K562 (cell line): ENCODE results near the gene NEK3. TPM values are rescaled to one million over a fixed set of nuclear protein-coding genes. Genes with fewer than 3 reads are reported as not detected.

Experiments
- ATAC-seq: fragments of 200-7000 bp; cut with Tn5 transposase; 3 replicates; pipeline ENCODE4 v1.9.1; 2020; ENCODE audit warnings: moderate library complexity
- BruUV-seq: library from RNA; stranded (reverse); fragments of 400-500 nt; replicated peaks from 2 replicates; lab custom pipeline; 2021; lab: Mats Ljungman, UMichigan
- CTCF ChIA-PET: fragments of 300-600 bp; formaldehyde crosslinking; extraction: SDS; loops from one replicate; lab custom pipeline; 2021; ENCODE audit warnings: low intra/inter-chr PET ratio; lab: Yijun Ruan, JAX
- POLR2A ChIA-PET: fragments of 300-600, 350-650 bp; sonication (Branson Sonifier 250); formaldehyde crosslinking; extraction: SDS; loops from one replicate; lab custom pipeline; 2021; ENCODE audit warnings: antibody characterized with exemption, inconsistent platforms; lab: Yijun Ruan, JAX
- DNase-seq, 4 experiments: peaks; one replicate each; pipeline versions ENCODE4 v3.0.0 to v3.0.0-alpha.2; 2011 to 2018; ENCODE audit warnings: low spot score in 3 of 4, mixed read lengths in 3 of 4; ENCODE audit errors: extremely low read depth in 1 of 4
- FAIRE-seq: peaks from 2 replicates; lab custom pipeline; 2011; peaks lifted over from hg19 to GRCh38; lab: Jason Lieb, UNC
- H2AFZ ChIP-seq: 2 replicates; pipeline ENCODE4 v1.6.0; 2011; ENCODE audit warnings: low read depth, low read length, control low read depth, inconsistent platforms
- H3K27ac ChIP-seq: fragments of 200-600 bp; 3 replicates; pipeline ENCODE4 v1.8.0; 2011; ENCODE audit warnings: low read depth, mild to moderate bottlenecking, control low read depth, inconsistent platforms, low read length, moderate library complexity, mixed read lengths; ENCODE audit errors: extremely low read depth
- H3K27me3 ChIP-seq, 2 experiments: fragments of 300-600 bp in 1 of 2; 2 replicates in 1 of 2; 3 replicates in 1 of 2; pipeline versions ENCODE4 v1.6.0 to v1.8.0; 2011; ENCODE audit warnings: inconsistent platforms in 2 of 2, low read length in 2 of 2, mild to moderate bottlenecking in 1 of 2, mixed read lengths in 1 of 2, moderate library complexity in 1 of 2; ENCODE audit not compliant: control insufficient read depth in 2 of 2, insufficient read depth in 2 of 2
- H3K36me3 ChIP-seq: fragments of 300-600 bp; 3 replicates; pipeline ENCODE4 v1.8.0; 2011; ENCODE audit warnings: mild to moderate bottlenecking, low read length, inconsistent platforms; ENCODE audit not compliant: control insufficient read depth, insufficient read depth
- H3K4me1 ChIP-seq, 2 experiments: fragments of 200-600 bp in 1 of 2; replicated peaks in 1 of 2; 2 replicates in 1 of 2; 3 replicates in 1 of 2; pipeline versions ENCODE4 v1.5.1 to v1.8.0; 2011; ENCODE audit warnings: inconsistent platforms in 2 of 2, low read length in 2 of 2, mild to moderate bottlenecking in 1 of 2, mixed read lengths in 1 of 2, moderate library complexity in 1 of 2; ENCODE audit not compliant: control insufficient read depth in 2 of 2, insufficient read depth in 2 of 2
- H3K4me2 ChIP-seq: 2 replicates; pipeline ENCODE4 v1.6.1; 2011; ENCODE audit warnings: low read length, control low read depth, inconsistent platforms, mixed read lengths; ENCODE audit not compliant: insufficient read depth
- H3K4me3 ChIP-seq: fragments of 200-600 bp; sonication (generic), shearing (Covaris generic); 2 replicates; pipeline ENCODE4 v1.5.1; 2016; ENCODE audit warnings: control low read depth, inconsistent platforms
- H3K79me2 ChIP-seq: fragments of 200-600 bp; 3 replicates; pipeline ENCODE4 v1.8.0; 2011; ENCODE audit warnings: low read length, inconsistent platforms; ENCODE audit not compliant: control insufficient read depth, insufficient read depth
- H3K9ac ChIP-seq, 2 experiments: 2 replicates each; pipeline versions ENCODE4 v1.6.0 to v1.6.1; 2011; ENCODE audit warnings: low read depth in 2 of 2, low read length in 2 of 2, control low read depth in 1 of 2, inconsistent platforms in 1 of 2, mild to moderate bottlenecking in 1 of 2, mixed read lengths in 1 of 2; ENCODE audit not compliant: insufficient read depth in 1 of 2
- H3K9me1 ChIP-seq: one replicate; pipeline ENCODE4 v1.6.0; 2011; ENCODE audit warnings: inconsistent platforms, mild to moderate bottlenecking, low read length, moderate library complexity; ENCODE audit not compliant: control insufficient read depth, insufficient read depth
- H3K9me3 ChIP-seq: replicated peaks from 2 replicates; pipeline ENCODE4 v1.5.1; 2011; ENCODE audit warnings: low read depth, low read length, inconsistent platforms; ENCODE audit not compliant: control insufficient read depth, insufficient read depth
- H4K20me1 ChIP-seq: replicated peaks from 2 replicates; pipeline ENCODE4 v1.6.1; 2011; ENCODE audit warnings: low read length, inconsistent platforms, mixed read lengths; ENCODE audit not compliant: control insufficient read depth, insufficient read depth
- CBX5 ChIP-seq: IDR thresholded peaks from 2 replicates; pipeline ENCODE4 v1.6.1; 2014; ENCODE audit warnings: low read depth, borderline replicate concordance
- CEBPG ChIP-seq, 3 experiments: fragments of 200-800 bp in 1 of 3; sonication (Bioruptor generic) in 1 of 3; sonication (generic) in 1 of 3; formaldehyde crosslinking in 1 of 3; IDR thresholded peaks in 2 of 3; conservative IDR thresholded peaks in 1 of 3; 2 replicates each; pipeline versions ENCODE4 v1.6.1 to v1.8.0; 2016 to 2022; ENCODE audit warnings: missing compliant biosample characterization in 2 of 3, missing genetic modification characterization in 2 of 3, mild to moderate bottlenecking in 1 of 3, missing genetic modification reagents in 1 of 3
- HNRNPUL1 ChIP-seq: fragments of 200-400 bp; formaldehyde crosslinking; IDR thresholded peaks from 2 replicates; pipeline ENCODE4 v1.6.1; 2017; ENCODE audit warnings: low read length
- KLF1 ChIP-seq: fragments of 450-650 bp; IDR thresholded peaks from 2 replicates; pipeline ENCODE4 v1.6.1; 2016; ENCODE audit warnings: missing genetic modification characterization, missing compliant biosample characterization
- NR2C2 ChIP-seq, 2 experiments: fragments of 200-800 bp in 1 of 2; sonication (Bioruptor generic) in 1 of 2; sonication (generic) in 1 of 2; formaldehyde crosslinking in 1 of 2; IDR thresholded peaks; 2 replicates each; pipeline versions ENCODE4 v1.6.1 to v1.8.0; 2016 to 2022; ENCODE audit warnings: mild to moderate bottlenecking in 1 of 2, missing compliant biosample characterization in 1 of 2, missing genetic modification characterization in 1 of 2, missing genetic modification reagents in 1 of 2
- POLR2AphosphoS5 ChIP-seq: IDR thresholded peaks from 2 replicates; pipeline ENCODE4 v1.6.1; 2011; ENCODE audit warnings: mild to moderate bottlenecking, low read depth, low read length, moderate library complexity; ENCODE audit not compliant: control insufficient read depth, insufficient read depth
- RUNX1 ChIP-seq: sonication (generic); IDR thresholded peaks from 2 replicates; pipeline ENCODE4 v1.6.1; 2016; ENCODE audit warnings: antibody characterized with exemption, low read depth
- SMARCB1 ChIP-seq: IDR thresholded peaks from 2 replicates; pipeline ENCODE4 v1.6.1; 2011; ENCODE audit warnings: improper control_type of control experiment, low read depth; ENCODE audit not compliant: insufficient read length
- SNRNP70 ChIP-seq: fragments of 200-400 bp; formaldehyde crosslinking; optimal IDR thresholded peaks from 2 replicates; pipeline ENCODE3; 2017; ENCODE audit warnings: low read depth, low read length
- XRCC5 ChIP-seq: fragments of 200-400 bp; formaldehyde crosslinking; IDR thresholded peaks from 2 replicates; pipeline ENCODE4 v1.6.1; 2017; ENCODE audit warnings: low read depth, mild to moderate bottlenecking, low read length
- ZNF551 ChIP-seq: fragments of 250-450 bp; sonication (Bioruptor Pico); IDR thresholded peaks from 2 replicates; pipeline ENCODE4 v1.5.0; 2021; ENCODE audit warnings: mild to moderate bottlenecking, moderate library complexity
- ZSCAN32 ChIP-seq: fragments of 450-650 bp; formaldehyde crosslinking; IDR thresholded peaks from 2 replicates; pipeline ENCODE4 v1.4.0; 2020; ENCODE audit warnings: mild to moderate bottlenecking, moderate library complexity
- WGBS: fragments of 100-300 bp; shearing (Covaris generic); methylation state at CpG from one replicate; pipeline ENCODE4 v1.1.6; 2016; ENCODE audit warnings: low coverage, mixed read lengths; ENCODE audit not compliant: insufficient coverage; ENCODE audit errors: missing lambda C conversion rate; 5-methylcytosine and 5-hydroxymethylcytosine counted together
- in situ Hi-C: fragments of 300-500 bp; cut with MboI; formaldehyde crosslinking; loops from 4 replicates; pipeline ENCODE4 v1.15.0; 2018; ENCODE audit warnings: inconsistent platforms, mixed read lengths
- intact Hi-C: fragments of 100-400 bp; cut with micrococcal nuclease; formaldehyde crosslinking; loops from 2 replicates; pipeline ENCODE4 v1.14.2; 2022
- polyA plus RNA-seq, 8 experiments: library from polyadenylated mRNA; depleted of rRNA in 4 of 8; stranded (reverse) in 5 of 8; unstranded in 3 of 8; fragments of >200 nt; fragmentation: Nextera tagmentation in 2 of 8; fragmentation: Illumina TruSeq in 1 of 8; extraction: Ambion mirVana in 2 of 8; extraction: Trizol in 1 of 8; gene quantifications; 2 replicates each; pipeline versions ENCODE4 v1.2.1 to v1.2.3, GENCODE V29; 2011 to 2014; ENCODE audit warnings: inconsistent platforms in 1 of 8, missing spikeins in 1 of 8
- total RNA-seq, 7 experiments: library from RNA; depleted of rRNA in 6 of 7; stranded (reverse); fragments of >200 nt in 6 of 7; fragmentation: Illumina TruSeq in 2 of 7; extraction: Trizol in 2 of 7; gene quantifications; 2 replicates each; pipeline versions ENCODE4 v1.2.1 to v1.2.3, GENCODE V29; 2011 to 2021; ENCODE audit warnings: low replicate concordance in 1 of 7
- TF ChIP-seq, protein P1 (sequence below): fragments of 250-450 bp; sonication (Bioruptor Pico); IDR thresholded peaks from 2 replicates; pipeline ENCODE4 v1.8.0; 2021; ENCODE audit warnings: borderline replicate concordance, mild to moderate bottlenecking, moderate library complexity; ENCODE audit not compliant: poor library complexity, severe bottlenecking
- TF ChIP-seq, protein P2 (sequence below): fragments of 150-350 bp; IDR thresholded peaks from 2 replicates; pipeline ENCODE4 v1.6.1; 2014; ENCODE audit warnings: low read depth, mild to moderate bottlenecking, low read length, borderline replicate concordance
- TF ChIP-seq, protein P3 (sequence below): fragments of 250-450 bp; sonication (Bioruptor Pico); IDR thresholded peaks from 2 replicates; pipeline ENCODE4 v1.8.0; 2021; ENCODE audit warnings: moderate library complexity, mild to moderate bottlenecking, inconsistent platforms

NEK3 gene
- total and polyA plus RNA-seq, 9 of the 15 experiments (the other 6 are each of a cell fraction or from before 2014, with no cell fraction given) = 6.2 to 11.0 (median 9.3) TPM

DNA sequence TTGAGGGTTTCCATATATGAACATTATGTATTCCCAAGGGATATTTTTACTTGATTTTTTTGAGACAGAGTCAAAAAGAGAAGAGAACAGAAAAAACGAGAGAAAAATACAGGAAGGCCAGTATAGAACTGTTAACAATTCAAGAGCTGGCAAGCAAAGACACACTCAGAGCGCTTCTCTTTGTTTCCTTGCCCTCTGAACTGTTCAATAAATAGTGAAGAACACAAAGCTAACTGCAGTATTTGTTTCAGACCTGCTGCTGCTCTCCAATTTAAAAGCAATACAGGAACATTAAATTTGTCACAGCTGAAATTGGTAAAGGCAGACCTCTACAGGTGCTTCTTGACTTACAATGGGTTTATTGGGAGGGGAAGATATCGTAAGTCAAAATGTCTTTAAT is 14.0 kb upstream of the NEK3 start:
- no peak overlapping the region for H2AFZ ChIP-seq
- no TSS peak for BruUV-seq
- ATAC-seq (no peak), FAIRE-seq (no peak), DNase-seq (no peak)
- H3K4me2 ChIP-seq = no peak overlapping the region
- H3K27me3 ChIP-seq = no peaks in the 10 kb centered on the region
- H3K4me1 ChIP-seq = no peaks in the 10 kb centered on the region
- no peak overlapping the region for H3K27ac ChIP-seq
- ChIA-PET CTCF (no interaction called here), POLR2A (interaction anchor here (0.6 to 1.7 kb wide), 2 partner anchors 10 to 250 kb away, joined by 3 to 4 read pairs; no protein-coding TSS in a partner anchor)
- H3K9ac ChIP-seq = no peak overlapping the region
- no peak overlapping the region for H3K4me3 ChIP-seq
- H3K9me3 ChIP-seq = no peaks in the 10 kb centered on the region
- no peaks in the 10 kb centered on the region for H3K79me2 ChIP-seq
- in situ Hi-C loops (no loop called here), intact Hi-C loops (no loop called here)
- WGBS = 85% methylated on average over 2 of the region's 3 CpGs
- no peaks in the 10 kb centered on the region for H3K9me1 ChIP-seq
- no peaks in the 10 kb centered on the region for H4K20me1 ChIP-seq
- H3K36me3 ChIP-seq = peaks cover 45% of the 10 kb centered on the region; the same call in 1 of the 3 replicates
- TF ChIP-seq CEBPG (CRISPR knock-in tag; IDR thresholded peaks at IDR 0.05) (no peak), CEBPG (tag; conservative IDR thresholded peaks at IDR 0.05 in 1 of 2, IDR thresholded peaks at IDR 0.05 in 1 of 2) (no peak), HNRNPUL1 (no peak), XRCC5 (no peak), POLR2AphosphoS5 (no peak), KLF1 (tag) (no peak), SNRNP70 (no peak), SMARCB1 (no peak), ZNF551 (CRISPR knock-in tag) (no peak), RUNX1 (no peak), ZSCAN32 (CRISPR knock-in tag) (no peak), NR2C2 (CRISPR knock-in tag; IDR thresholded peaks at IDR 0.05) (no peak), NR2C2 (tag; IDR thresholded peaks at IDR 0.05) (no peak), CBX5 (no peak)
- TF ChIP-seq, protein P1, sequence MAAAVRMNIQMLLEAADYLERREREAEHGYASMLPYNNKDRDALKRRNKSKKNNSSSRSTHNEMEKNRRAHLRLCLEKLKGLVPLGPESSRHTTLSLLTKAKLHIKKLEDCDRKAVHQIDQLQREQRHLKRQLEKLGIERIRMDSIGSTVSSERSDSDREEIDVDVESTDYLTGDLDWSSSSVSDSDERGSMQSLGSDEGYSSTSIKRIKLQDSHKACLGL (CRISPR knock-in tag) = no peak
- TF ChIP-seq, protein P2, sequence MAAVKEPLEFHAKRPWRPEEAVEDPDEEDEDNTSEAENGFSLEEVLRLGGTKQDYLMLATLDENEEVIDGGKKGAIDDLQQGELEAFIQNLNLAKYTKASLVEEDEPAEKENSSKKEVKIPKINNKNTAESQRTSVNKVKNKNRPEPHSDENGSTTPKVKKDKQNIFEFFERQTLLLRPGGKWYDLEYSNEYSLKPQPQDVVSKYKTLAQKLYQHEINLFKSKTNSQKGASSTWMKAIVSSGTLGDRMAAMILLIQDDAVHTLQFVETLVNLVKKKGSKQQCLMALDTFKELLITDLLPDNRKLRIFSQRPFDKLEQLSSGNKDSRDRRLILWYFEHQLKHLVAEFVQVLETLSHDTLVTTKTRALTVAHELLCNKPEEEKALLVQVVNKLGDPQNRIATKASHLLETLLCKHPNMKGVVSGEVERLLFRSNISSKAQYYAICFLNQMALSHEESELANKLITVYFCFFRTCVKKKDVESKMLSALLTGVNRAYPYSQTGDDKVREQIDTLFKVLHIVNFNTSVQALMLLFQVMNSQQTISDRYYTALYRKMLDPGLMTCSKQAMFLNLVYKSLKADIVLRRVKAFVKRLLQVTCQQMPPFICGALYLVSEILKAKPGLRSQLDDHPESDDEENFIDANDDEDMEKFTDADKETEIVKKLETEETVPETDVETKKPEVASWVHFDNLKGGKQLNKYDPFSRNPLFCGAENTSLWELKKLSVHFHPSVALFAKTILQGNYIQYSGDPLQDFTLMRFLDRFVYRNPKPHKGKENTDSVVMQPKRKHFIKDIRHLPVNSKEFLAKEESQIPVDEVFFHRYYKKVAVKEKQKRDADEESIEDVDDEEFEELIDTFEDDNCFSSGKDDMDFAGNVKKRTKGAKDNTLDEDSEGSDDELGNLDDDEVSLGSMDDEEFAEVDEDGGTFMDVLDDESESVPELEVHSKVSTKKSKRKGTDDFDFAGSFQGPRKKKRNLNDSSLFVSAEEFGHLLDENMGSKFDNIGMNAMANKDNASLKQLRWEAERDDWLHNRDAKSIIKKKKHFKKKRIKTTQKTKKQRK = no peak
- TF ChIP-seq, protein P3, sequence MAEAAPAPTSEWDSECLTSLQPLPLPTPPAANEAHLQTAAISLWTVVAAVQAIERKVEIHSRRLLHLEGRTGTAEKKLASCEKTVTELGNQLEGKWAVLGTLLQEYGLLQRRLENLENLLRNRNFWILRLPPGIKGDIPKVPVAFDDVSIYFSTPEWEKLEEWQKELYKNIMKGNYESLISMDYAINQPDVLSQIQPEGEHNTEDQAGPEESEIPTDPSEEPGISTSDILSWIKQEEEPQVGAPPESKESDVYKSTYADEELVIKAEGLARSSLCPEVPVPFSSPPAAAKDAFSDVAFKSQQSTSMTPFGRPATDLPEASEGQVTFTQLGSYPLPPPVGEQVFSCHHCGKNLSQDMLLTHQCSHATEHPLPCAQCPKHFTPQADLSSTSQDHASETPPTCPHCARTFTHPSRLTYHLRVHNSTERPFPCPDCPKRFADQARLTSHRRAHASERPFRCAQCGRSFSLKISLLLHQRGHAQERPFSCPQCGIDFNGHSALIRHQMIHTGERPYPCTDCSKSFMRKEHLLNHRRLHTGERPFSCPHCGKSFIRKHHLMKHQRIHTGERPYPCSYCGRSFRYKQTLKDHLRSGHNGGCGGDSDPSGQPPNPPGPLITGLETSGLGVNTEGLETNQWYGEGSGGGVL (CRISPR knock-in tag) = no peak
